GM18508 (cell line): ENCODE data around the gene SNX1.
"Not testable (repeated sequence)": the region's sequence is repeated elsewhere in the genome, so short reads cannot be mapped to it uniquely, and the experiment has no call there.

Experiments used
- ATAC-seq: cut with Tn5 transposase; IDR thresholded peaks from one replicate; pipeline ENCODE4 v1.9.1; 2021; ENCODE audit warnings: moderate number of reproducible peaks; ENCODE audit not compliant: insufficient read depth, unreplicated experiment

The SNX1 gene

GRCh38 chr15:64071931-64072765 lies 23.6 kb upstream of the SNX1 start:
- no peak for ATAC-seq

GRCh38 chr15:64072812-64073211 lies 23.0 kb upstream of the SNX1 start:
- ATAC-seq, result no peak

GRCh38 chr15:64073496-64073895 lies 22.3 kb upstream of the SNX1 start:
- ATAC-seq, result not testable (repeated sequence)

- ATAC-seq, result no peak
Measured at GRCh38 chr15:64082757-64083156, 13.0 kb upstream of the SNX1 start.

- ATAC-seq, result no peak
Measured at GRCh38 chr15:64089543-64090280, 6.1 kb upstream of the SNX1 start.

- ATAC-seq, result no peak
Measured at GRCh38 chr15:64090527-64090926, 5.3 kb upstream of the SNX1 start.

GRCh38 chr15:64092075-64092820 lies 3.5 kb upstream of the SNX1 start:
- no peak for ATAC-seq

- ATAC-seq, result no peak
Measured at GRCh38 chr15:64092864-64093626, 2.7 kb upstream of the SNX1 start.

GRCh38 chr15:64093627-64094417 lies 2.0 kb upstream of the SNX1 start, which contains the start of gene CIAO2A:
Gene CIAO2A (minus strand): TSS chr15:64093838. CDS start chr15:64093768, 70 bp downstream.
- peak; percentile 50 for ATAC-seq

GRCh38 chr15:64095431-64095794 lies 369 bp upstream of the SNX1 start:
- ATAC-seq, result no peak

GRCh38 chr15:64096668-64097384 lies 1.0 kb downstream of the SNX1 start:
- ATAC-seq, result no peak

GRCh38 chr15:64099379-64099778 lies 3.6 kb downstream of the SNX1 start:
- no peak for ATAC-seq

- no peak for ATAC-seq
Measured at GRCh38 chr15:64100958-64101357, 5.2 kb downstream of the SNX1 start.

- ATAC-seq, result no peak
Measured at GRCh38 chr15:64102497-64102896, 6.7 kb downstream of the SNX1 start.

GRCh38 chr15:64105113-64105704 lies 9.4 kb downstream of the SNX1 start:
- ATAC-seq, result no peak

- no peak for ATAC-seq
Measured at GRCh38 chr15:64107337-64107736, 11.6 kb downstream of the SNX1 start.

GRCh38 chr15:64110108-64110701 lies 14.4 kb downstream of the SNX1 start:
- not testable (repeated sequence) for ATAC-seq
